HG03103 (cell line): Measurements from ENCODE around the gene TMEM272.

Experiments used
- ATAC-seq: cut with Tn5 transposase; IDR thresholded peaks from one replicate; pipeline ENCODE4 v1.9.1; 2021; ENCODE audit warnings: low read depth; ENCODE audit not compliant: unreplicated experiment

Gene TMEM272

GRCh38 chr13:51783428-51784094 lies 61.4 kb downstream of the TMEM272 start:
- no peak for ATAC-seq

- no peak for ATAC-seq
Measured at GRCh38 chr13:51782026-51782710, 62.8 kb downstream of the TMEM272 start.

GRCh38 chr13:51781246-51782022 lies 63.5 kb downstream of the TMEM272 start:
- ATAC-seq = no peak

- ATAC-seq = no peak
Measured at GRCh38 chr13:51780099-51780498, 64.9 kb downstream of the TMEM272 start.

- ATAC-seq = no peak
Measured at GRCh38 chr13:51778392-51778791, 66.6 kb downstream of the TMEM272 start.

GRCh38 chr13:51777921-51778320 lies 67.1 kb downstream of the TMEM272 start:
- no peak for ATAC-seq

GRCh38 chr13:51776179-51776578 lies 68.8 kb downstream of the TMEM272 start:
- no peak for ATAC-seq

- no peak for ATAC-seq
Measured at GRCh38 chr13:51773515-51773914, 71.5 kb downstream of the TMEM272 start.

- ATAC-seq = no peak
Measured at GRCh38 chr13:51772781-51773180, 72.2 kb downstream of the TMEM272 start.

- no peak for ATAC-seq
Measured at GRCh38 chr13:51772105-51772455, 72.9 kb downstream of the TMEM272 start.

- ATAC-seq = no peak
Measured at GRCh38 chr13:51771418-51772104, 73.4 kb downstream of the TMEM272 start.

- ATAC-seq = no peak
Measured at GRCh38 chr13:51770681-51771417, 74.1 kb downstream of the TMEM272 start.

GRCh38 chr13:51770160-51770559 lies 74.8 kb downstream of the TMEM272 start:
- ATAC-seq = no peak

- ATAC-seq = no peak
Measured at GRCh38 chr13:51769455-51770127, 75.4 kb downstream of the TMEM272 start.

- no peak for ATAC-seq
Measured at GRCh38 chr13:51768976-51769375, 76.0 kb downstream of the TMEM272 start.

- no peak for ATAC-seq
Measured at GRCh38 chr13:51768378-51768921, 76.5 kb downstream of the TMEM272 start.

GRCh38 chr13:51767100-51767499 lies 77.9 kb downstream of the TMEM272 start:
- ATAC-seq = no peak

GRCh38 chr13:51765142-51765515 lies 79.8 kb downstream of the TMEM272 start:
- ATAC-seq = no peak
